ENCODE results near the gene ARL10.

ARL10 gene

GRCh38 chr5:176383248-176383905 lies 18.1 kb downstream of the ARL10 start:
- no peaks in the 10 kb centered on the region for H3K4me1 ChIP-seq (ENCODE audit: control insufficient read depth, insufficient read depth, low read length)
- H3K36me3 ChIP-seq (ENCODE audit: control insufficient read depth in 2 of 2, insufficient read depth in 1 of 2, low read length in 2 of 2): peaks cover 0 to 70% of the 10 kb centered on the region in 2 experiments; a peak in 2 of 3 replicates
- no peak for TF ChIP-seq SP2 (tag by site-specific recombination; IDR thresholded peaks at IDR 0.05)
- TF ChIP-seq, protein P1, sequence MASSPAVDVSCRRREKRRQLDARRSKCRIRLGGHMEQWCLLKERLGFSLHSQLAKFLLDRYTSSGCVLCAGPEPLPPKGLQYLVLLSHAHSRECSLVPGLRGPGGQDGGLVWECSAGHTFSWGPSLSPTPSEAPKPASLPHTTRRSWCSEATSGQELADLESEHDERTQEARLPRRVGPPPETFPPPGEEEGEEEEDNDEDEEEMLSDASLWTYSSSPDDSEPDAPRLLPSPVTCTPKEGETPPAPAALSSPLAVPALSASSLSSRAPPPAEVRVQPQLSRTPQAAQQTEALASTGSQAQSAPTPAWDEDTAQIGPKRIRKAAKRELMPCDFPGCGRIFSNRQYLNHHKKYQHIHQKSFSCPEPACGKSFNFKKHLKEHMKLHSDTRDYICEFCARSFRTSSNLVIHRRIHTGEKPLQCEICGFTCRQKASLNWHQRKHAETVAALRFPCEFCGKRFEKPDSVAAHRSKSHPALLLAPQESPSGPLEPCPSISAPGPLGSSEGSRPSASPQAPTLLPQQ (tag by site-specific recombination; IDR thresholded peaks at IDR 0.05): no peak
- no peak for TF ChIP-seq ZNF335 (tag by site-specific recombination; conservative IDR thresholded peaks at IDR 0.05)
- no peak for TF ChIP-seq HOXA7 (CRISPR knock-in tag; IDR thresholded peaks at IDR 0.05; ENCODE audit: borderline replicate concordance)
- no peak for TF ChIP-seq ZNF23 (tag by site-specific recombination; IDR thresholded peaks at IDR 0.05; ENCODE audit: borderline replicate concordance)
- no peak for TF ChIP-seq ZNF175 (tag by site-specific recombination; IDR thresholded peaks at IDR 0.05)
- no peak for TF ChIP-seq GFI1B (tag by site-specific recombination; IDR thresholded peaks at IDR 0.05)
- TF ChIP-seq ZBTB8A (tag by site-specific recombination; IDR thresholded peaks at IDR 0.05): no peak
- TF ChIP-seq ZNF837 (tag by site-specific recombination; IDR thresholded peaks at IDR 0.05): no peak
- TF ChIP-seq, protein P2, sequence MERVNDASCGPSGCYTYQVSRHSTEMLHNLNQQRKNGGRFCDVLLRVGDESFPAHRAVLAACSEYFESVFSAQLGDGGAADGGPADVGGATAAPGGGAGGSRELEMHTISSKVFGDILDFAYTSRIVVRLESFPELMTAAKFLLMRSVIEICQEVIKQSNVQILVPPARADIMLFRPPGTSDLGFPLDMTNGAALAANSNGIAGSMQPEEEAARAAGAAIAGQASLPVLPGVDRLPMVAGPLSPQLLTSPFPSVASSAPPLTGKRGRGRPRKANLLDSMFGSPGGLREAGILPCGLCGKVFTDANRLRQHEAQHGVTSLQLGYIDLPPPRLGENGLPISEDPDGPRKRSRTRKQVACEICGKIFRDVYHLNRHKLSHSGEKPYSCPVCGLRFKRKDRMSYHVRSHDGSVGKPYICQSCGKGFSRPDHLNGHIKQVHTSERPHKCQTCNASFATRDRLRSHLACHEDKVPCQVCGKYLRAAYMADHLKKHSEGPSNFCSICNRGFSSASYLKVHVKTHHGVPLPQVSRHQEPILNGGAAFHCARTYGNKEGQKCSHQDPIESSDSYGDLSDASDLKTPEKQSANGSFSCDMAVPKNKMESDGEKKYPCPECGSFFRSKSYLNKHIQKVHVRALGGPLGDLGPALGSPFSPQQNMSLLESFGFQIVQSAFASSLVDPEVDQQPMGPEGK (tag by site-specific recombination; IDR thresholded peaks at IDR 0.05): no peak
- TF ChIP-seq ZNF791 (tag by site-specific recombination; IDR thresholded peaks at IDR 0.05): no peak
- TF ChIP-seq HOXD13 (CRISPR knock-in tag; IDR thresholded peaks at IDR 0.05; ENCODE audit: borderline replicate concordance): no peak
- TF ChIP-seq ZNF341 (tag by site-specific recombination; IDR thresholded peaks at IDR 0.05; ENCODE audit: low read depth): no peak
- no peak for TF ChIP-seq ZNF660 (tag by site-specific recombination; IDR thresholded peaks at IDR 0.05)
- TF ChIP-seq ZNF248 (tag by site-specific recombination; IDR thresholded peaks at IDR 0.05): no peak
- TF ChIP-seq ZSCAN16 (tag by site-specific recombination; IDR thresholded peaks at IDR 0.05): no peak
- TF ChIP-seq, protein P3, sequence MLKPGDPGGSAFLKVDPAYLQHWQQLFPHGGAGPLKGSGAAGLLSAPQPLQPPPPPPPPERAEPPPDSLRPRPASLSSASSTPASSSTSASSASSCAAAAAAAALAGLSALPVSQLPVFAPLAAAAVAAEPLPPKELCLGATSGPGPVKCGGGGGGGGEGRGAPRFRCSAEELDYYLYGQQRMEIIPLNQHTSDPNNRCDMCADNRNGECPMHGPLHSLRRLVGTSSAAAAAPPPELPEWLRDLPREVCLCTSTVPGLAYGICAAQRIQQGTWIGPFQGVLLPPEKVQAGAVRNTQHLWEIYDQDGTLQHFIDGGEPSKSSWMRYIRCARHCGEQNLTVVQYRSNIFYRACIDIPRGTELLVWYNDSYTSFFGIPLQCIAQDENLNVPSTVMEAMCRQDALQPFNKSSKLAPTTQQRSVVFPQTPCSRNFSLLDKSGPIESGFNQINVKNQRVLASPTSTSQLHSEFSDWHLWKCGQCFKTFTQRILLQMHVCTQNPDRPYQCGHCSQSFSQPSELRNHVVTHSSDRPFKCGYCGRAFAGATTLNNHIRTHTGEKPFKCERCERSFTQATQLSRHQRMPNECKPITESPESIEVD (tag by site-specific recombination; IDR thresholded peaks at IDR 0.05): no peak
- TF ChIP-seq KLF1 (tag by site-specific recombination; IDR thresholded peaks at IDR 0.05): no peak

GRCh38 chr5:176383961-176384360 lies 18.7 kb downstream of the ARL10 start:
- Histone ChIP-seq H3K4me1 (ENCODE audit: control insufficient read depth, insufficient read depth, low read length) (no peaks in the 10 kb centered on the region), H3K4me3 (ENCODE audit: low read depth, low read length) (no peak overlapping the region), H3K36me3 (ENCODE audit: control insufficient read depth in 2 of 2, insufficient read depth in 1 of 2, low read length in 2 of 2) (peaks cover 0 to 70% of the 10 kb centered on the region in 2 experiments; a peak in 2 of 3 replicates), H3K27ac (ENCODE audit: extremely low read depth, low read depth, low read length) (no peak overlapping the region), H3K9me3 (ENCODE audit: control insufficient read depth, insufficient read depth, low read depth, low read length) (no peaks in the 10 kb centered on the region)
- POLR2A ChIA-PET: interaction anchor here (1.2 kb wide), 1 partner anchor 22 kb away, joined by 3 read pairs; no protein-coding TSS in a partner anchor
- no peak for TF ChIP-seq SP3 (tag by site-specific recombination; IDR thresholded peaks at IDR 0.05)
- no peak for TF ChIP-seq KLF8 (tag by site-specific recombination; IDR thresholded peaks at IDR 0.05)
- no peak for TF ChIP-seq ZNF561 (tag by site-specific recombination; IDR thresholded peaks at IDR 0.05; ENCODE audit: borderline replicate concordance)
- no peak for TF ChIP-seq ZNF24 (tag by site-specific recombination; IDR thresholded peaks at IDR 0.05)
- CTCF ChIA-PET: no interaction called here

More at GRCh38 chr5:176383248-176383905, 18.1 kb downstream of the ARL10 start:
- ChIA-PET CTCF (no interaction called here), POLR2A (interaction anchor here (1.2 to 1.5 kb wide), 2 partner anchors 11 to 21 kb away, joined by 3 read pairs; no protein-coding TSS in a partner anchor)
- Histone ChIP-seq H3K9me3 (ENCODE audit: control insufficient read depth, insufficient read depth, low read depth, low read length) (no peaks in the 10 kb centered on the region), H3K4me3 (ENCODE audit: low read depth, low read length) (no peak overlapping the region), H3K27ac (ENCODE audit: extremely low read depth, low read depth, low read length) (no peak overlapping the region)

All from HEK293 (cell line).